Left ventricle myocardium superior (tissue), 1 donor: Measurements from ENCODE around the gene RIPPLY2. TPM values are rescaled to one million over a fixed set of nuclear protein-coding genes. Genes with fewer than 3 reads are reported as not detected.
"Not testable (repeated sequence)": the region's sequence is repeated elsewhere in the genome, so short reads cannot be mapped to it uniquely, and the experiment has no call there.

Source experiments
- ATAC-seq: fragments of 200-7000 bp; cut with Tn5 transposase; one replicate; pipeline ENCODE4 v1.9.1; 2020; ENCODE audit warnings: mild to moderate bottlenecking, moderate library complexity
- DNase-seq: peaks from one replicate; pipeline ENCODE4 v3.0.0-alpha.2; 2020
- intact Hi-C: fragments of 100-400 bp; cut with micrococcal nuclease; formaldehyde crosslinking; loops from one replicate; pipeline ENCODE4 v1.11.0; 2022
- total RNA-seq: library from RNA; stranded (reverse); fragmentation: NEBNext Ultra II Directional; extraction: Animal tissue kit (Norgen Biotek cat#: 25700); gene quantifications from one replicate; pipeline ENCODE4 v1.2.1, GENCODE V29; 2021
- donor health status: DM: no; HTN: yes; CAD: no; lungs with severe emphysema.

RIPPLY2 gene
- total RNA-seq, 1 donor from 2014 or later: not detected

GRCh38 chr6:83891586-83891985 lies 38.4 kb downstream of the RIPPLY2 start:
- no peak for ATAC-seq

GRCh38 chr6:83893024-83893423 lies 39.9 kb downstream of the RIPPLY2 start:
- intact Hi-C loops: no loop called here
- ATAC-seq: no peak

More at GRCh38 chr6:83891586-83891985, 38.4 kb downstream of the RIPPLY2 start:
- intact Hi-C loops: no loop called here
- no peak for DNase-seq

GRCh38 chr6:83897094-83897493 lies 43.9 kb downstream of the RIPPLY2 start:
- ATAC-seq, intact Hi-C loops, DNase-seq: not testable (repeated sequence)

More at GRCh38 chr6:83893024-83893423, 39.9 kb downstream of the RIPPLY2 start:
- no peak for DNase-seq

GRCh38 chr6:83901624-83902023 lies 48.5 kb downstream of the RIPPLY2 start:
- intact Hi-C loops: no loop called here
- DNase-seq: no peak
- ATAC-seq: no peak

- ATAC-seq (no peak), DNase-seq (no peak)
- intact Hi-C loops: no loop called here
Measured at GRCh38 chr6:83904395-83904794, 51.2 kb downstream of the RIPPLY2 start.

- no peak for ATAC-seq
- intact Hi-C loops: no loop called here
- DNase-seq: no peak
Measured at GRCh38 chr6:83905648-83906047, 52.5 kb downstream of the RIPPLY2 start.

Other genes starting within 250 kb of the RIPPLY2 start
- 1.3 TPM for gene SNAP91, start 144.3 kb upstream of the RIPPLY2 start, total RNA-seq
- gene CYB5R4, start 6.3 kb downstream of the RIPPLY2 start, total RNA-seq: 13.9 TPM
- not detected for gene MRAP2, start 180.4 kb downstream of the RIPPLY2 start, total RNA-seq